ENCODE measurements around the gene IFIT1B.
"Not testable (repeated sequence)": the region's sequence is repeated elsewhere in the genome, so short reads cannot be mapped to it uniquely, and the experiment has no call there.

IFIT1B gene

GRCh38 chr10:89382757-89383156 lies 4.9 kb downstream of the IFIT1B start:
- peak; percentile 16 for DNase-seq (ENCODE audit: low read depth)

- peak; percentile 68 for DNase-seq (ENCODE audit: low read depth)
Observed at GRCh38 chr10:89384474-89385340, 6.9 kb downstream of the IFIT1B start.

GRCh38 chr10:89388806-89389205 lies 10.9 kb downstream of the IFIT1B start:
- no peak for DNase-seq (ENCODE audit: low read depth)

GRCh38 chr10:89389254-89389653 lies 11.4 kb downstream of the IFIT1B start:
- DNase-seq (ENCODE audit: low read depth): peak; percentile 45

GRCh38 chr10:89390476-89391225 lies 12.8 kb downstream of the IFIT1B start:
- DNase-seq (ENCODE audit: low read depth): no peak

GRCh38 chr10:89391226-89391576 lies 13.3 kb downstream of the IFIT1B start:
- not testable (repeated sequence) for DNase-seq (ENCODE audit: low read depth)

GRCh38 chr10:89391907-89392756 lies 14.3 kb downstream of the IFIT1B start, which contains the start of gene IFIT1:
Gene IFIT1, plus strand, starts transcription at chr10:89392623. Its CDS starts 90 bp downstream, at chr10:89392713.
- DNase-seq (ENCODE audit: low read depth): peak; percentile 95

GRCh38 chr10:89392974-89393373 lies 15.1 kb downstream of the IFIT1B start:
- DNase-seq (ENCODE audit: low read depth): peak; percentile 100

- peak; percentile 30 for DNase-seq (ENCODE audit: low read depth)
Observed at GRCh38 chr10:89393898-89394297, 16.0 kb downstream of the IFIT1B start.

- no peak for DNase-seq (ENCODE audit: low read depth)
Observed at GRCh38 chr10:89395141-89395540, 17.3 kb downstream of the IFIT1B start.

GRCh38 chr10:89398003-89398749 lies 20.3 kb downstream of the IFIT1B start:
- DNase-seq (ENCODE audit: low read depth): peak; percentile 36

GRCh38 chr10:89399956-89400355 lies 22.1 kb downstream of the IFIT1B start:
- DNase-seq (ENCODE audit: low read depth): no peak

GRCh38 chr10:89403043-89403442 lies 25.2 kb downstream of the IFIT1B start:
- no peak for DNase-seq (ENCODE audit: low read depth)

GRCh38 chr10:89404104-89405047 lies 26.5 kb downstream of the IFIT1B start:
- DNase-seq (ENCODE audit: low read depth): peak; percentile 48

- not testable (repeated sequence) for DNase-seq (ENCODE audit: low read depth)
Observed at GRCh38 chr10:89406178-89406577, 28.3 kb downstream of the IFIT1B start.

GRCh38 chr10:89407792-89408191 lies 29.9 kb downstream of the IFIT1B start:
- not testable (repeated sequence) for DNase-seq (ENCODE audit: low read depth)

- not testable (repeated sequence) for DNase-seq (ENCODE audit: low read depth)
Observed at GRCh38 chr10:89409282-89409681, 31.4 kb downstream of the IFIT1B start.

- not testable (repeated sequence) for DNase-seq (ENCODE audit: low read depth)
Observed at GRCh38 chr10:89410551-89410950, 32.7 kb downstream of the IFIT1B start.

- not testable (repeated sequence) for DNase-seq (ENCODE audit: low read depth)
Observed at GRCh38 chr10:89411135-89411534, 33.3 kb downstream of the IFIT1B start.

GRCh38 chr10:89412276-89412675 lies 34.4 kb downstream of the IFIT1B start:
- not testable (repeated sequence) for DNase-seq (ENCODE audit: low read depth)

Measured in amniotic epithelial cell (primary cell).